T1000 (cell line): ENCODE measurements around the gene TARS2.

Source experiments
- DNase-seq: peaks from one replicate; lab custom pipeline; 2025; ENCODE audit warnings: mixed read lengths; lab: John Stamatoyannopoulos, UW

Gene TARS2

GRCh38 chr1:150486966-150487762, at the start of gene TARS2:
Gene TARS2 (plus strand): TSS chr1:150487419. CDS start chr1:150487451, 32 bp downstream.
- peak; percentile 98 for DNase-seq

GRCh38 chr1:150441121-150441520, 46.1 kb upstream of the TARS2 start:
- DNase-seq: no peak

- no peak for DNase-seq
These were observed 43.0 kb upstream of the TARS2 start for GRCh38 chr1:150444232-150444631.

- no peak for DNase-seq
These were observed 31.0 kb upstream of the TARS2 start for GRCh38 chr1:150456146-150456647.

GRCh38 chr1:150464422-150464826, 22.8 kb upstream of the TARS2 start:
- peak; percentile 28 for DNase-seq

GRCh38 chr1:150466964-150467363, 20.3 kb upstream of the TARS2 start:
- no peak for DNase-seq

GRCh38 chr1:150469291-150469690, 17.9 kb upstream of the TARS2 start:
- no peak for DNase-seq

GRCh38 chr1:150472601-150473200, 14.5 kb upstream of the TARS2 start:
- DNase-seq: no peak

GRCh38 chr1:150473659-150474058, 13.6 kb upstream of the TARS2 start:
- no peak for DNase-seq

- no peak for DNase-seq
These were observed 12.3 kb upstream of the TARS2 start for GRCh38 chr1:150474869-150475268.

GRCh38 chr1:150476754-150477153, 10.5 kb upstream of the TARS2 start:
- DNase-seq: no peak

- no peak for DNase-seq
These were observed 9.9 kb upstream of the TARS2 start for GRCh38 chr1:150477320-150477719.

- DNase-seq: no peak
These were observed 9.5 kb upstream of the TARS2 start for GRCh38 chr1:150477733-150478132.

GRCh38 chr1:150479370-150479769, 7.8 kb upstream of the TARS2 start:
- no peak for DNase-seq

GRCh38 chr1:150479927-150480352, 7.3 kb upstream of the TARS2 start:
- no peak for DNase-seq

- DNase-seq: no peak
These were observed 2.8 kb upstream of the TARS2 start for GRCh38 chr1:150484431-150484830.

GRCh38 chr1:150484861-150485260, 2.4 kb upstream of the TARS2 start:
- DNase-seq: no peak

- DNase-seq: no peak
These were observed 520 bp downstream of the TARS2 start for GRCh38 chr1:150487763-150488115.

- no peak for DNase-seq
These were observed 6.0 kb downstream of the TARS2 start for GRCh38 chr1:150493175-150493574.

GRCh38 chr1:150498342-150498741, 11.1 kb downstream of the TARS2 start:
- no peak for DNase-seq

GRCh38 chr1:150505431-150505830, 18.2 kb downstream of the TARS2 start:
- DNase-seq: no peak

GRCh38 chr1:150507912-150508864, 21.0 kb downstream of the TARS2 start, which contains the start of gene ECM1:
Gene ECM1 (plus strand): TSS chr1:150508109. CDS start chr1:150508210, 101 bp downstream.
- DNase-seq: peak; percentile 27
